GM12891 (cell line): ENCODE results near the gene TM4SF1.

ENCODE experiments used
- POLR2A ChIP-seq: IDR thresholded peaks from 2 replicates; pipeline ENCODE4 v1.6.1; 2011; ENCODE audit warnings: low read depth, low read length, control low read depth
- POLR2AphosphoS5 ChIP-seq: IDR thresholded peaks from 2 replicates; pipeline ENCODE4 v1.6.1; 2011; ENCODE audit warnings: low read depth, low read length, control low read depth
- SPI1 ChIP-seq: IDR thresholded peaks from 2 replicates; pipeline ENCODE4 v1.6.1; 2011; ENCODE audit warnings: low read depth, low read length, control low read depth
- TAF1 ChIP-seq: IDR thresholded peaks from 2 replicates; pipeline ENCODE4 v1.6.1; 2011; ENCODE audit warnings: low read depth, low read length, control low read depth

DNA sequence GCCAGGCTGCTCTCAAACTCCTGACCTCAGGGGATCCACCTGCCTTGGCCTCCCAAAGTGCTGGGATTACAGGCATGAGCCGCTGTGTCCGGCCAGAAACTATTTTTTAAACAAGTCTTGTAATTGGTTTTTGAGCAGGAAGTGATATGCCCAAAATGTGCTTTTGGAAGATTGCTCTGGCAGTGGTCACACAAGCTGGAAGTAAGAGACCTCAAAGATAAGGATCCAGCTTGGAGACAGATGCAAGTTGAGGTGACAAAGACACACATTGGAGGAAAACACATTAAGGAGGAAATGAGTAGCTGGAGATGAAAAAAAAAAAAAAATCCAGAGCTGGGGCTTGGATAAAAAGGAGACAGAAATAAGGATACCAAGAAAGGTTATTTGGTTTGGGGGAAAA lies 50.3 kb downstream of the TM4SF1 start:
- TF ChIP-seq POLR2AphosphoS5 (no peak), POLR2A (no peak), TAF1 (no peak), SPI1 (no peak)
